NOMO-1 treated with DMSO at 0.1 percent for 48 hours (cell line): ENCODE measurements around the gene GUSB.

ENCODE experiments used
- DNase-seq: peaks from one replicate; lab custom pipeline; 2025; ENCODE audit not compliant: unreplicated experiment; lab: John Stamatoyannopoulos, UW

The GUSB gene

GRCh38 chr7:65938336-65938895 is 43.6 kb downstream of the GUSB start:
- DNase-seq = no peak

- DNase-seq = no peak
Measured at GRCh38 chr7:65937296-65937695, 44.7 kb downstream of the GUSB start.

GRCh38 chr7:65931685-65932084 is 50.3 kb downstream of the GUSB start:
- DNase-seq = no peak

GRCh38 chr7:65927489-65928448 is 54.2 kb downstream of the GUSB start:
- DNase-seq = no peak

GRCh38 chr7:65926588-65926987 is 55.4 kb downstream of the GUSB start:
- DNase-seq = no peak

- DNase-seq = no peak
Measured at GRCh38 chr7:65925040-65925439, 57.0 kb downstream of the GUSB start.

GRCh38 chr7:65924193-65924592 is 57.8 kb downstream of the GUSB start:
- no peak for DNase-seq

- DNase-seq = no peak
Measured at GRCh38 chr7:65923316-65923715, 58.7 kb downstream of the GUSB start.

- no peak for DNase-seq
Measured at GRCh38 chr7:65915921-65916657, 65.9 kb downstream of the GUSB start.

GRCh38 chr7:65912237-65912636 is 69.8 kb downstream of the GUSB start:
- no peak for DNase-seq
